ENCODE measurements around the gene GAS2L1. TPM values are rescaled to one million over a fixed set of nuclear protein-coding genes. Genes with fewer than 3 reads are reported as not detected.

Gene GAS2L1
- total RNA-seq, 3 donors from 2014 or later (not counting 1 experiment from before 2014, with no cell fraction given), result 0.57 to 4.1 (median 2.8) TPM

- H3K27me3 Mint-ChIP-seq (ENCODE audit: low read depth in 2 of 2), result no peaks in the 10 kb centered on the region
- no peaks in the 10 kb centered on the region for H3K9me3 Mint-ChIP-seq
- H3K27me3 ChIP-seq (ENCODE audit: control insufficient read depth, insufficient read depth, low read length), result no peaks in the 10 kb centered on the region
- H3K27ac Mint-ChIP-seq, result peak overlapping the region; percentile 50 to 53
- intact Hi-C loops (cut with micrococcal nuclease), result no loop called here
- H3K36me3 ChIP-seq (ENCODE audit: control insufficient read depth, insufficient read depth, low read length), result peaks cover 79% of the 10 kb centered on the region
- peaks cover 9% of the 10 kb centered on the region for H3K4me1 ChIP-seq (ENCODE audit: control insufficient read depth, insufficient read depth, low read length)
- H3K27ac ChIP-seq (ENCODE audit: low read length), result no peak overlapping the region
- H3K4me3 ChIP-seq (ENCODE audit: low read length), result no peak overlapping the region
- H3K9me3 ChIP-seq (ENCODE audit: control insufficient read depth, insufficient read depth, low read length), result no peaks in the 10 kb centered on the region
- 76% methylated on average over 3 of the region's 3 CpGs for whole genome bisulfite sequencing (ENCODE audit: insufficient coverage)
- DNase-seq (no peak), ATAC-seq (no peak)
- TF ChIP-seq CTCF (IDR thresholded peaks at IDR 0.05), result no peak
- H3K4me1 Mint-ChIP-seq, result peaks cover 81 to 84% of the 10 kb centered on the region in 2 donors
- peaks cover 11% of the 10 kb centered on the region for H3K36me3 Mint-ChIP-seq
- H3K4me3 Mint-ChIP-seq, result no peak overlapping the region
Measured at GRCh38 chr22:29275819-29276565, 30.5 kb upstream of the GAS2L1 start.

DNA sequence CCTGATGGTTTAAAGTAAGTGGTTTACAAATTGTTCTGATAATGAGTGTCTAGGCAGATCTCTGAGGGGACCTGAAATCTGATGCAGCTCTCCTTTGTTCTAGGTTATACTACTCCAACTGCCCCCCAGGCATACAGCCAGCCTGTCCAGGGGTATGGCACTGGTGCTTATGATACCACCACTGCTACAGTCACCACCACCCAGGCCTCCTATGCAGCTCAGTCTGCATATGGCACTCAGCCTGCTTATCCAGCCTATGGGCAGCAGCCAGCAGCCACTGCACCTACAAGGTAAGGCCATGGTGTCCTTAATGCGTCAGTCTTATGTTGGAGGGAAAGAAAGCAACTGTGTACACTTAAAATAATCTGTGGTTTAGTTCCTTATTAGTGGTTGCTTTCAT is 28.5 kb upstream of the GAS2L1 start:
- no peak overlapping the region for H3K4me3 ChIP-seq (ENCODE audit: low read length)
- peaks cover 88% of the 10 kb centered on the region for H3K36me3 ChIP-seq (ENCODE audit: control insufficient read depth, insufficient read depth, low read length)
- H3K27me3 ChIP-seq (ENCODE audit: control insufficient read depth, insufficient read depth, low read length), result no peaks in the 10 kb centered on the region
- H3K9me3 Mint-ChIP-seq, result no peaks in the 10 kb centered on the region
- no peaks in the 10 kb centered on the region for H3K9me3 ChIP-seq (ENCODE audit: control insufficient read depth, insufficient read depth, low read length)
- H3K27me3 Mint-ChIP-seq (ENCODE audit: low read depth in 2 of 2), result no peaks in the 10 kb centered on the region
- ATAC-seq (peak in 1 of 3 donors; percentile 20), DNase-seq (no peak)
- H3K27ac ChIP-seq (ENCODE audit: low read length), result no peak overlapping the region
- intact Hi-C loops (cut with micrococcal nuclease), result no loop called here
- peaks cover 13% of the 10 kb centered on the region for H3K36me3 Mint-ChIP-seq
- H3K4me1 Mint-ChIP-seq, result peaks cover 73 to 80% of the 10 kb centered on the region in 2 donors
- H3K27ac Mint-ChIP-seq, result peak overlapping the region; percentile 24 to 31
- TF ChIP-seq CTCF (IDR thresholded peaks at IDR 0.05), result no peak
- H3K4me1 ChIP-seq (ENCODE audit: control insufficient read depth, insufficient read depth, low read length), result peaks cover 6% of the 10 kb centered on the region
- 92% methylated on average over 1 of the region's 1 CpG for WGBS (ENCODE audit: insufficient coverage)
- H3K4me3 Mint-ChIP-seq, result no peak overlapping the region

DNA sequence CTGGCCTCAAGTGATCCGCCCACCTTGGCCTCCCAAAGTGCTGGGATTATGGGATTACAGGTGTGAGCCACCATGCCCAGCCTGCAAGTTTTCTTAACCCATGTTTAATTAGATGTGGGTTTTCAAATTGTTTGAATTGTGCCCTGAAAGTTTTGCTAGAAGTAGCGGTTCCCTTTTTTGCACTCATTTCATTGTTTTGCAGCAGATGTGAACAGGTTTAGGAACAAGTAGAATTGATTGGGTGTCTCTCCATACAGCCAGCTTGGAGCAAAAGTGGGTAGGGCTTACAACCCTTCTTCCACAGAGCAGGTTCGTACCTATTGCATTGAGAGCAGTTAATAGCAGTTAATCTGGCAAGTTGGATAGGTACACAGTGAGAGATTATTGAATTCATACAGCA is 22.3 kb upstream of the GAS2L1 start:
- ATAC-seq (no peak), DNase-seq (no peak)
- H3K27ac Mint-ChIP-seq, result no peak overlapping the region
- no peaks in the 10 kb centered on the region for H3K27me3 Mint-ChIP-seq (ENCODE audit: low read depth in 2 of 2)
- H3K9me3 Mint-ChIP-seq, result no peaks in the 10 kb centered on the region
- peaks cover 36 to 57% of the 10 kb centered on the region in 2 donors for H3K4me1 Mint-ChIP-seq
- Histone ChIP-seq H3K4me3 (ENCODE audit: low read length) (no peak overlapping the region), H3K27ac (ENCODE audit: low read length) (no peak overlapping the region), H3K27me3 (ENCODE audit: control insufficient read depth, insufficient read depth, low read length) (no peaks in the 10 kb centered on the region), H3K4me1 (ENCODE audit: control insufficient read depth, insufficient read depth, low read length) (no peaks in the 10 kb centered on the region), H3K36me3 (ENCODE audit: control insufficient read depth, insufficient read depth, low read length) (peaks cover 81% of the 10 kb centered on the region), H3K9me3 (ENCODE audit: control insufficient read depth, insufficient read depth, low read length) (no peaks in the 10 kb centered on the region)
- peaks cover 26% of the 10 kb centered on the region for H3K36me3 Mint-ChIP-seq
- no peak for TF ChIP-seq CTCF (IDR thresholded peaks at IDR 0.05)
- WGBS (ENCODE audit: insufficient coverage), result 97% methylated on average over 3 of the region's 3 CpGs
- intact Hi-C loops (cut with micrococcal nuclease), result no loop called here
- no peak overlapping the region for H3K4me3 Mint-ChIP-seq
